CD14-positive monocyte (primary cell): ENCODE data around the gene KIAA0319L. TPM values are rescaled to one million over a fixed set of nuclear protein-coding genes. Genes with fewer than 3 reads are reported as not detected.

Experiments used
- DNase-seq, 3 donors: peaks; one replicate each; pipeline ENCODE4 v3.0.0-alpha.2; 2011 to 2022
- H2AFZ ChIP-seq: 2 replicates; pipeline ENCODE4 v1.6.0; 2012; ENCODE audit warnings: mild to moderate bottlenecking, low read depth, low read length, inconsistent platforms; ENCODE audit not compliant: insufficient read depth, poor library complexity, severe bottlenecking
- H3K27ac ChIP-seq, 2 donors: 1 replicate in 1 of 2; 2 replicates in 1 of 2; pipeline ENCODE4 v1.5.1; 2012 to 2013; ENCODE audit warnings: low read length in 2 of 2, control low read depth in 1 of 2, inconsistent platforms in 1 of 2, low read depth in 1 of 2, mild to moderate bottlenecking in 1 of 2
- H3K27me3 ChIP-seq, 2 donors: one replicate each; pipeline versions ENCODE4 v1.6.0 to v1.6.1; 2011 to 2013; ENCODE audit warnings: low read length in 2 of 2; ENCODE audit not compliant: control insufficient read depth in 2 of 2, insufficient read depth in 2 of 2
- H3K36me3 ChIP-seq, 2 donors: replicated peaks in 1 of 2; 1 replicate in 1 of 2; 2 replicates in 1 of 2; pipeline versions ENCODE4 v1.5.1 to v1.6.1; 2012 to 2013; ENCODE audit warnings: low read length in 2 of 2, control low read depth in 1 of 2, inconsistent platforms in 1 of 2, mild to moderate bottlenecking in 1 of 2; ENCODE audit not compliant: insufficient read depth in 2 of 2, control insufficient read depth in 1 of 2
- H3K4me1 ChIP-seq, 2 donors: 1 replicate in 1 of 2; 2 replicates in 1 of 2; pipeline versions ENCODE4 v1.5.1 to v1.6.1; 2012 to 2013; ENCODE audit warnings: low read length in 2 of 2, control low read depth in 1 of 2, inconsistent platforms in 1 of 2, mild to moderate bottlenecking in 1 of 2, moderate library complexity in 1 of 2; ENCODE audit not compliant: insufficient read depth in 2 of 2, control insufficient read depth in 1 of 2
- H3K4me2 ChIP-seq: replicated peaks from 2 replicates; pipeline ENCODE3; 2012; ENCODE audit warnings: low read length, moderate library complexity, mild to moderate bottlenecking; ENCODE audit not compliant: poor library complexity, severe bottlenecking; ENCODE audit errors: extremely low read depth
- H3K4me3 ChIP-seq, 3 experiments: fragments of 200-600 bp in 1 of 3; sonication (generic) in 1 of 3; replicated peaks in 1 of 3; 1 replicate in 2 of 3; 2 replicates in 1 of 3; pipeline ENCODE4 v1.5.1; 2011 to 2013; ENCODE audit warnings: low read length in 3 of 3, mild to moderate bottlenecking in 3 of 3, control low read depth in 2 of 3, low read depth in 2 of 3, inconsistent platforms in 1 of 3, moderate library complexity in 1 of 3
- H3K79me2 ChIP-seq: 2 replicates; pipeline ENCODE4 v1.6.0; 2012; ENCODE audit warnings: mild to moderate bottlenecking, control low read depth, inconsistent platforms, low read length, moderate library complexity; ENCODE audit not compliant: insufficient read depth
- H3K9ac ChIP-seq: 2 replicates; pipeline ENCODE4 v1.6.0; 2017; ENCODE audit warnings: low read length, mild to moderate bottlenecking; ENCODE audit not compliant: insufficient read depth, poor library complexity, severe bottlenecking
- H3K9me3 ChIP-seq, 2 donors: replicated peaks in 1 of 2; 1 replicate in 1 of 2; 2 replicates in 1 of 2; pipeline versions ENCODE4 v1.5.1 to v1.6.1; 2012 to 2013; ENCODE audit warnings: low read length in 2 of 2, control low read depth in 1 of 2; ENCODE audit not compliant: control insufficient read depth in 1 of 2, insufficient read depth in 1 of 2
- H4K20me1 ChIP-seq: 2 replicates; pipeline ENCODE4 v1.6.0; 2012; ENCODE audit warnings: mild to moderate bottlenecking, low read length, control low read depth, moderate library complexity; ENCODE audit not compliant: insufficient read depth
- H3K27ac Mint-ChIP-seq, 7 donors: one replicate each; pipeline ENCODE4 v1.8.0; 2020; ENCODE audit warnings: mild to moderate bottlenecking in 7 of 7, mixed read lengths in 7 of 7, moderate library complexity in 6 of 7, inconsistent platforms in 2 of 7
- H3K27me3 Mint-ChIP-seq, 3 donors: one replicate each; pipeline ENCODE4 v1.8.0; 2021 to 2022; ENCODE audit warnings: low read depth in 3 of 3, mild to moderate bottlenecking in 3 of 3, mixed read lengths in 3 of 3, moderate library complexity in 3 of 3, inconsistent platforms in 1 of 3
- H3K36me3 Mint-ChIP-seq, 2 donors: one replicate each; pipeline ENCODE4 v1.8.0; 2020; ENCODE audit warnings: mixed read lengths in 2 of 2, inconsistent platforms in 1 of 2, mild to moderate bottlenecking in 1 of 2
- H3K4me1 Mint-ChIP-seq: one replicate; pipeline ENCODE4 v1.8.0; 2020; ENCODE audit warnings: mild to moderate bottlenecking, mixed read lengths
- H3K4me3 Mint-ChIP-seq, 2 donors: one replicate each; pipeline ENCODE4 v1.8.0; 2020; ENCODE audit warnings: mild to moderate bottlenecking in 2 of 2, mixed read lengths in 2 of 2, moderate library complexity in 1 of 2
- H3K9me3 Mint-ChIP-seq, 7 donors: one replicate each; pipeline ENCODE4 v1.8.0; 2020 to 2022; ENCODE audit warnings: mixed read lengths in 7 of 7, mild to moderate bottlenecking in 6 of 7, moderate library complexity in 6 of 7, inconsistent platforms in 2 of 7
- WGBS: methylation state at CpG from one replicate; pipeline ENCODE4 v1.1.5; 2013; ENCODE audit warnings: missing lambda C conversion rate; ENCODE audit not compliant: insufficient coverage; 5-methylcytosine and 5-hydroxymethylcytosine counted together
- intact Hi-C, 2 donors: fragments of 100-400 bp; cut with micrococcal nuclease; formaldehyde crosslinking; loops; one replicate each; pipeline versions ENCODE4 v1.15.0 to v1.15.1; 2023
- polyA plus RNA-seq, 3 donors: library from polyadenylated mRNA; depleted of rRNA in 1 of 3; unstranded in 2 of 3; stranded (reverse) in 1 of 3; fragments of 300-500 nt in 2 of 3; fragments of >200 nt in 1 of 3; fragmentation: Illumina TruSeq in 2 of 3; gene quantifications; 1 replicate in 2 of 3; 2 replicates in 1 of 3; pipeline ENCODE4 v1.2.3, GENCODE V29; 2012 to 2021
- TF ChIP-seq, protein P1 (sequence below): fragments of 200-600 bp; IDR thresholded peaks from one replicate; pipeline ENCODE4 v1.8.0; 2022; ENCODE audit warnings: antibody characterized with exemption, mild to moderate bottlenecking

The KIAA0319L gene
- polyA plus RNA-seq, 3 donors: 20.6 to 75.3 (median 28.6) TPM

GRCh38 chr1:35488336-35488735 lies 68.9 kb downstream of the KIAA0319L start:
- Mint-ChIP-seq H3K9me3 (peaks cover 11 to 20% (median 15%) of the 10 kb centered on the region in 7 donors), H3K4me1 (peaks cover 26% of the 10 kb centered on the region), H3K27me3 (no peaks in the 10 kb centered on the region), H3K36me3 (peaks cover 19 to 38% of the 10 kb centered on the region in 2 donors), H3K27ac (peak overlapping the region; percentile 8 to 86 (median 56)), H3K4me3 (peak overlapping the region; percentile 69 to 86)
- H3K27ac ChIP-seq: peak overlapping the region in 1 of 2 donors; percentile 62
- H3K36me3 ChIP-seq: peaks cover 0 to 7% of the 10 kb centered on the region in 2 donors
- 20% methylated on average over 1 of the region's 2 CpGs for WGBS
- TF ChIP-seq, protein P1, sequence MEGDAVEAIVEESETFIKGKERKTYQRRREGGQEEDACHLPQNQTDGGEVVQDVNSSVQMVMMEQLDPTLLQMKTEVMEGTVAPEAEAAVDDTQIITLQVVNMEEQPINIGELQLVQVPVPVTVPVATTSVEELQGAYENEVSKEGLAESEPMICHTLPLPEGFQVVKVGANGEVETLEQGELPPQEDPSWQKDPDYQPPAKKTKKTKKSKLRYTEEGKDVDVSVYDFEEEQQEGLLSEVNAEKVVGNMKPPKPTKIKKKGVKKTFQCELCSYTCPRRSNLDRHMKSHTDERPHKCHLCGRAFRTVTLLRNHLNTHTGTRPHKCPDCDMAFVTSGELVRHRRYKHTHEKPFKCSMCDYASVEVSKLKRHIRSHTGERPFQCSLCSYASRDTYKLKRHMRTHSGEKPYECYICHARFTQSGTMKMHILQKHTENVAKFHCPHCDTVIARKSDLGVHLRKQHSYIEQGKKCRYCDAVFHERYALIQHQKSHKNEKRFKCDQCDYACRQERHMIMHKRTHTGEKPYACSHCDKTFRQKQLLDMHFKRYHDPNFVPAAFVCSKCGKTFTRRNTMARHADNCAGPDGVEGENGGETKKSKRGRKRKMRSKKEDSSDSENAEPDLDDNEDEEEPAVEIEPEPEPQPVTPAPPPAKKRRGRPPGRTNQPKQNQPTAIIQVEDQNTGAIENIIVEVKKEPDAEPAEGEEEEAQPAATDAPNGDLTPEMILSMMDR: no peak
- intact Hi-C loops: no loop called here
- H3K79me2 ChIP-seq: no peaks in the 10 kb centered on the region
- peaks cover 8 to 11% of the 10 kb centered on the region in 2 donors for H3K9me3 ChIP-seq
- peak overlapping the region; percentile 37 for H3K9ac ChIP-seq
- peaks cover 12 to 20% of the 10 kb centered on the region in 2 donors for H3K4me1 ChIP-seq
- H3K4me3 ChIP-seq: peak overlapping the region; percentile 12 to 62 (median 51)
- no peaks in the 10 kb centered on the region for H3K27me3 ChIP-seq
- peak overlapping the region; percentile 27 for H2AFZ ChIP-seq
- H4K20me1 ChIP-seq: no peaks in the 10 kb centered on the region
- DNase-seq: no peak
- H3K4me2 ChIP-seq: peak overlapping the region; percentile 55

GRCh38 chr1:35486858-35487408 lies 70.3 kb downstream of the KIAA0319L start:
- Mint-ChIP-seq H3K4me3 (no peak overlapping the region), H3K36me3 (peaks cover 11 to 34% of the 10 kb centered on the region in 2 donors), H3K9me3 (peaks cover 10 to 16% (median 13%) of the 10 kb centered on the region in 7 donors), H3K4me1 (peaks cover 26% of the 10 kb centered on the region), H3K27me3 (no peaks in the 10 kb centered on the region), H3K27ac (peak overlapping the region in 1 of 7 donors; percentile 65)
- Histone ChIP-seq H3K9me3 (peaks cover 3 to 6% of the 10 kb centered on the region in 2 donors), H4K20me1 (no peaks in the 10 kb centered on the region), H3K9ac (no peak overlapping the region), H3K27me3 (no peaks in the 10 kb centered on the region), H3K4me2 (no peak overlapping the region), H3K4me3 (no peak overlapping the region), H3K27ac (no peak overlapping the region), H3K79me2 (no peaks in the 10 kb centered on the region), H2AFZ (no peak overlapping the region), H3K4me1 (peaks cover 12 to 20% of the 10 kb centered on the region in 2 donors), H3K36me3 (peaks cover 0 to 5% of the 10 kb centered on the region in 2 donors)
- DNase-seq: no peak
- TF ChIP-seq, protein P1: no peak
- intact Hi-C loops: no loop called here
- 80% methylated on average over 1 of the region's 3 CpGs for WGBS
